ENCODE measurements around the gene MGA.

The MGA gene

DNA sequence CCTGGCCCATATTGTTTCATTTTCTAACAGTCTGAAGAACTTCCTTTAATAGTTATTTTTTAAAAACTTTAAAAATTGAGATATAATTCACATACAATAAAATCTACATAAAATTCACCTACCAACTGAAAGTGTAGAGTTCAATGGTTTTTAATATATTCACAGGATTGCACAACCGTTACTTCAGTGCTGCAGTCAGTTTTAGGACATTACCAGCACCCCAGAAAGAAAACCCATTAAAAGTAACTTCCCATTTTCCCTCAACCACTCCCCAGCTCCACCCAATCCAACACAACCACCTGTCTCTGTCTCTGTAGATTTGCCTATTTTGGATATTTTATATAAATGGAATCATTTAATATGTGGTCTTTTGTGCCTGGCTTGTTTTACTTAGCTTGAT is 29.6 kb downstream of the MGA start:
- Histone ChIP-seq H3K27ac (ENCODE audit: low read depth, low read length) (no peak overlapping the region), H3K36me3 (ENCODE audit: low read length) (no peaks in the 10 kb centered on the region), H3K4me3 (ENCODE audit: insufficient read depth, low read length, poor library complexity, severe bottlenecking) (no peak overlapping the region), H3F3A (ENCODE audit: insufficient read depth) (no peaks in the 10 kb centered on the region; the same call in 1 of the 2 replicates), H3K9me2 (replicated peaks; ENCODE audit: insufficient read depth, low read length) (no peaks in the 10 kb centered on the region), H3K4me2 (ENCODE audit: low read depth, low read length, poor library complexity, severe bottlenecking) (no peak overlapping the region), H2AFZ (ENCODE audit: low read depth, low read length, severe bottlenecking) (no peak overlapping the region), H3K27me3 (ENCODE audit: low read length) (no peaks in the 10 kb centered on the region), H3K79me2 (ENCODE audit: insufficient read depth, low read length) (peaks cover 95% of the 10 kb centered on the region), H4K20me1 (ENCODE audit: low read depth, low read length) (0 out of 2 replicates have a peak, but pooled peaks cover 18% of the 10 kb centered on the region), H3K9ac (ENCODE audit: low read length) (no peak overlapping the region), H3K9me3 (ENCODE audit: insufficient read depth, low read length) (no peaks in the 10 kb centered on the region)
- TF ChIP-seq EZH2phosphoT487 (conservative IDR thresholded peaks at IDR 0.05; ENCODE audit: low read length), result no peak
- TF ChIP-seq, protein P1, sequence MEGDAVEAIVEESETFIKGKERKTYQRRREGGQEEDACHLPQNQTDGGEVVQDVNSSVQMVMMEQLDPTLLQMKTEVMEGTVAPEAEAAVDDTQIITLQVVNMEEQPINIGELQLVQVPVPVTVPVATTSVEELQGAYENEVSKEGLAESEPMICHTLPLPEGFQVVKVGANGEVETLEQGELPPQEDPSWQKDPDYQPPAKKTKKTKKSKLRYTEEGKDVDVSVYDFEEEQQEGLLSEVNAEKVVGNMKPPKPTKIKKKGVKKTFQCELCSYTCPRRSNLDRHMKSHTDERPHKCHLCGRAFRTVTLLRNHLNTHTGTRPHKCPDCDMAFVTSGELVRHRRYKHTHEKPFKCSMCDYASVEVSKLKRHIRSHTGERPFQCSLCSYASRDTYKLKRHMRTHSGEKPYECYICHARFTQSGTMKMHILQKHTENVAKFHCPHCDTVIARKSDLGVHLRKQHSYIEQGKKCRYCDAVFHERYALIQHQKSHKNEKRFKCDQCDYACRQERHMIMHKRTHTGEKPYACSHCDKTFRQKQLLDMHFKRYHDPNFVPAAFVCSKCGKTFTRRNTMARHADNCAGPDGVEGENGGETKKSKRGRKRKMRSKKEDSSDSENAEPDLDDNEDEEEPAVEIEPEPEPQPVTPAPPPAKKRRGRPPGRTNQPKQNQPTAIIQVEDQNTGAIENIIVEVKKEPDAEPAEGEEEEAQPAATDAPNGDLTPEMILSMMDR (IDR thresholded peaks at IDR 0.05; ENCODE audit: insufficient read depth, low read length, poor library complexity, severe bottlenecking), result no peak

DNA sequence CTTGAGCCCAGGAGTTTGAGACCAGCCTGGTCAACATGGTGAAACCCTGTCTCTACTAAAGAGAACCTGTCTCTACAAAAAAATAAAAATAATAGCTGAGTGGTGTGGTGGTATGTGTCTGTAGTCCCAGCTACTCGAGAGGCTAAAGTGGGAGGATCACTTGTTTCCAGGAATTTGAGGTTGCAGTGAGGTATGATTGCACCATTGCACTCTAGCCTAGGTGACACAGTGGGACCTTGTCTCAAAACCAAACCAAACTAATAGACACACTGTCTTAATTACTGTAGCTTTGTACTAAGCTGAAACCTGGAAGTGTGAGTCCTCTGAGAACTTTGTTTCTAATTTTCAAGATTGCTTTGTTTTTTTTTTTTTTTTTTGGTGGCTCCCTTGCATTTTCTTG is 30.4 kb downstream of the MGA start:
- Histone ChIP-seq H3K4me2 (ENCODE audit: low read depth, low read length, poor library complexity, severe bottlenecking) (no peak overlapping the region), H3K36me3 (ENCODE audit: low read length) (no peaks in the 10 kb centered on the region), H3K27ac (ENCODE audit: low read depth, low read length) (no peak overlapping the region), H3K9me2 (replicated peaks; ENCODE audit: insufficient read depth, low read length) (no peaks in the 10 kb centered on the region), H3K9me3 (ENCODE audit: insufficient read depth, low read length) (no peaks in the 10 kb centered on the region), H3K9ac (ENCODE audit: low read length) (no peak overlapping the region), H2AFZ (ENCODE audit: low read depth, low read length, severe bottlenecking) (no peak overlapping the region), H3K27me3 (ENCODE audit: low read length) (no peaks in the 10 kb centered on the region), H3F3A (ENCODE audit: insufficient read depth) (no peaks in the 10 kb centered on the region; the same call in 1 of the 2 replicates), H3K4me3 (ENCODE audit: insufficient read depth, low read length, poor library complexity, severe bottlenecking) (no peak overlapping the region), H3K79me2 (ENCODE audit: insufficient read depth, low read length) (peaks cover 95% of the 10 kb centered on the region), H4K20me1 (ENCODE audit: low read depth, low read length) (0 out of 2 replicates have a peak, but pooled peaks cover 18% of the 10 kb centered on the region)
- no peak for TF ChIP-seq EZH2phosphoT487 (conservative IDR thresholded peaks at IDR 0.05; ENCODE audit: low read length)
- TF ChIP-seq, protein P1 (IDR thresholded peaks at IDR 0.05; ENCODE audit: insufficient read depth, low read length, poor library complexity, severe bottlenecking), result no peak

DNA sequence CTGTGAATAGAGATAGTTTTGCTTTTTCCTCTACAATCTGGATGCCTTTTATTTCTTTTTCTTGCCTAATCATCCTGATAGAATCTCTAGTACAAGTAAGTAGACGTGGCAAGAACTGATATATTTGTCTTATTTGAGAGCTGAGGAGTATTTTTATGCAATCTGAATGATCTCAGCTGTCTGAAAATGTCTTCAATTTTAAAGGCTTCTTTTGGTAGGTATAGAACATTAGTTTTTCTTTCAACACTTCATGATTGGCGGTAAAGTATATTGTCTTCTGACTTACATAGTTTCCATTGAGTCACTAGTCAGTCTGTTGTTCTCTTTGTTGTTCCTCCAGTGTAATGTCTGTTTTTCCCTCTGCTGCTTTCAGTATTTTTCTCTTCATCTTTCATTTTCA is 31.3 kb downstream of the MGA start:
- Histone ChIP-seq H3K79me2 (ENCODE audit: insufficient read depth, low read length) (peaks cover 94% of the 10 kb centered on the region), H3K27ac (ENCODE audit: low read depth, low read length) (no peak overlapping the region), H3F3A (ENCODE audit: insufficient read depth) (no peaks in the 10 kb centered on the region; the same call in 1 of the 2 replicates), H3K4me2 (ENCODE audit: low read depth, low read length, poor library complexity, severe bottlenecking) (no peak overlapping the region), H3K27me3 (ENCODE audit: low read length) (no peaks in the 10 kb centered on the region), H3K9me2 (replicated peaks; ENCODE audit: insufficient read depth, low read length) (no peaks in the 10 kb centered on the region), H3K9me3 (ENCODE audit: insufficient read depth, low read length) (no peaks in the 10 kb centered on the region), H4K20me1 (ENCODE audit: low read depth, low read length) (0 out of 2 replicates have a peak, but pooled peaks cover 18% of the 10 kb centered on the region), H3K9ac (ENCODE audit: low read length) (no peak overlapping the region), H3K4me3 (ENCODE audit: insufficient read depth, low read length, poor library complexity, severe bottlenecking) (no peak overlapping the region), H3K36me3 (ENCODE audit: low read length) (no peaks in the 10 kb centered on the region), H2AFZ (ENCODE audit: low read depth, low read length, severe bottlenecking) (no peak overlapping the region)
- no peak for TF ChIP-seq EZH2phosphoT487 (conservative IDR thresholded peaks at IDR 0.05; ENCODE audit: low read length)
- TF ChIP-seq, protein P1 (IDR thresholded peaks at IDR 0.05; ENCODE audit: insufficient read depth, low read length, poor library complexity, severe bottlenecking), result no peak

All from SU-DHL-6 (cell line).